Natural killer cell (primary cell): Measurements from ENCODE around the gene PPM1L. TPM values are rescaled to one million over a fixed set of nuclear protein-coding genes. Genes with fewer than 3 reads are reported as not detected.

ENCODE experiments used
- ATAC-seq, 3 donors: fragments of 150-1000 bp in 2 of 3; fragments of 200-7000 bp in 1 of 3; cut with Tn5 transposase; 1 replicate in 1 of 3; 2 replicates in 2 of 3; pipeline ENCODE4 v1.10.0; 2021; ENCODE audit warnings: mild to moderate bottlenecking in 2 of 3, moderate library complexity in 2 of 3
- DNase-seq, 2 donors: peaks; one replicate each; pipeline versions ENCODE4 v3.0.0 to v3.0.0-alpha.2; 2013 to 2021; ENCODE audit warnings: mixed read lengths in 1 of 2
- H3K27ac ChIP-seq: one replicate; pipeline ENCODE4 v1.5.1; 2013; ENCODE audit warnings: mild to moderate bottlenecking, low read length
- H3K27me3 ChIP-seq: one replicate; pipeline ENCODE4 v1.6.1; 2013; ENCODE audit warnings: low read length; ENCODE audit not compliant: control insufficient read depth, insufficient read depth
- H3K36me3 ChIP-seq: one replicate; pipeline ENCODE4 v1.6.1; 2013; ENCODE audit warnings: low read length; ENCODE audit not compliant: control insufficient read depth, insufficient read depth
- H3K4me1 ChIP-seq: one replicate; pipeline ENCODE4 v1.6.1; 2013; ENCODE audit warnings: low read length; ENCODE audit not compliant: control insufficient read depth, insufficient read depth
- H3K4me3 ChIP-seq: one replicate; pipeline ENCODE4 v1.5.1; 2013; ENCODE audit warnings: low read length
- H3K9me3 ChIP-seq: one replicate; pipeline ENCODE4 v1.6.1; 2013; ENCODE audit warnings: low read length; ENCODE audit not compliant: control insufficient read depth, insufficient read depth
- H3K27ac Mint-ChIP-seq, 2 donors: one replicate each; pipeline ENCODE4 v1.8.0; 2022; ENCODE audit warnings: mild to moderate bottlenecking in 2 of 2, mixed read lengths in 2 of 2, moderate library complexity in 1 of 2
- H3K27me3 Mint-ChIP-seq, 2 donors: one replicate each; pipeline ENCODE4 v1.8.0; 2022; ENCODE audit warnings: low read depth in 2 of 2, mixed read lengths in 2 of 2
- H3K36me3 Mint-ChIP-seq: one replicate; pipeline ENCODE4 v1.8.0; 2022; ENCODE audit warnings: mixed read lengths
- H3K4me1 Mint-ChIP-seq, 2 donors: one replicate each; pipeline ENCODE4 v1.8.0; 2022; ENCODE audit warnings: mixed read lengths in 2 of 2
- H3K4me3 Mint-ChIP-seq: one replicate; pipeline ENCODE4 v1.8.0; 2022; ENCODE audit warnings: mild to moderate bottlenecking, moderate library complexity, mixed read lengths
- H3K9me3 Mint-ChIP-seq, 2 donors: one replicate each; pipeline ENCODE4 v1.8.0; 2022; ENCODE audit warnings: mixed read lengths in 2 of 2
- WGBS: methylation state at CpG from one replicate; pipeline ENCODE4 v1.1.7; 2013; ENCODE audit warnings: missing lambda C conversion rate; ENCODE audit not compliant: insufficient coverage; 5-methylcytosine and 5-hydroxymethylcytosine counted together
- intact Hi-C: fragments of 100-400 bp; cut with micrococcal nuclease; formaldehyde crosslinking; loops from one replicate; pipeline ENCODE4 v1.14.2; 2022
- total RNA-seq, 4 donors: library from RNA; stranded (reverse); fragments of 120-200 nt in 1 of 4; gene quantifications; one replicate each; pipeline versions ENCODE4 v1.2.3 to v1.2.4, GENCODE V29; 2013 to 2022
- TF ChIP-seq, protein P1 (sequence below): fragments of 200-600 bp; IDR thresholded peaks from one replicate; pipeline ENCODE4 v1.8.0; 2022; ENCODE audit warnings: antibody characterized with exemption

The PPM1L gene
- total RNA-seq, 3 donors from 2014 or later (not counting 1 experiment from before 2014, with no cell fraction given): 52.6 to 73.2 (median 52.9) TPM

- Histone ChIP-seq H3K4me3 (no peak overlapping the region), H3K27ac (no peak overlapping the region), H3K27me3 (no peaks in the 10 kb centered on the region), H3K9me3 (no peaks in the 10 kb centered on the region), H3K36me3 (no peaks in the 10 kb centered on the region), H3K4me1 (peaks cover 6% of the 10 kb centered on the region)
- DNase-seq: no peak
- H3K4me3 Mint-ChIP-seq: no peak overlapping the region
- H3K27me3 Mint-ChIP-seq: no peaks in the 10 kb centered on the region
- no peak overlapping the region for H3K27ac Mint-ChIP-seq
- intact Hi-C loops: loop anchor here (5.0 to 10.0 kb wide), 4 partner anchors 187 to 478 kb away; partner anchors contain the start of gene PPM1L
- no peak for ATAC-seq
- peaks cover 16 to 23% of the 10 kb centered on the region in 2 donors for H3K4me1 Mint-ChIP-seq
- H3K36me3 Mint-ChIP-seq: no peaks in the 10 kb centered on the region
- no peaks in the 10 kb centered on the region for H3K9me3 Mint-ChIP-seq
- WGBS: no CpG with 5 or more reads among the region's 1 CpG
- TF ChIP-seq, protein P1, sequence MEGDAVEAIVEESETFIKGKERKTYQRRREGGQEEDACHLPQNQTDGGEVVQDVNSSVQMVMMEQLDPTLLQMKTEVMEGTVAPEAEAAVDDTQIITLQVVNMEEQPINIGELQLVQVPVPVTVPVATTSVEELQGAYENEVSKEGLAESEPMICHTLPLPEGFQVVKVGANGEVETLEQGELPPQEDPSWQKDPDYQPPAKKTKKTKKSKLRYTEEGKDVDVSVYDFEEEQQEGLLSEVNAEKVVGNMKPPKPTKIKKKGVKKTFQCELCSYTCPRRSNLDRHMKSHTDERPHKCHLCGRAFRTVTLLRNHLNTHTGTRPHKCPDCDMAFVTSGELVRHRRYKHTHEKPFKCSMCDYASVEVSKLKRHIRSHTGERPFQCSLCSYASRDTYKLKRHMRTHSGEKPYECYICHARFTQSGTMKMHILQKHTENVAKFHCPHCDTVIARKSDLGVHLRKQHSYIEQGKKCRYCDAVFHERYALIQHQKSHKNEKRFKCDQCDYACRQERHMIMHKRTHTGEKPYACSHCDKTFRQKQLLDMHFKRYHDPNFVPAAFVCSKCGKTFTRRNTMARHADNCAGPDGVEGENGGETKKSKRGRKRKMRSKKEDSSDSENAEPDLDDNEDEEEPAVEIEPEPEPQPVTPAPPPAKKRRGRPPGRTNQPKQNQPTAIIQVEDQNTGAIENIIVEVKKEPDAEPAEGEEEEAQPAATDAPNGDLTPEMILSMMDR: no peak
Observed at GRCh38 chr3:160943996-160944395, 188.0 kb downstream of the PPM1L start.

GRCh38 chr3:160945336-160945735 lies 189.3 kb downstream of the PPM1L start:
- Mint-ChIP-seq H3K4me1 (peaks cover 28 to 32% of the 10 kb centered on the region in 2 donors), H3K9me3 (no peaks in the 10 kb centered on the region), H3K36me3 (no peaks in the 10 kb centered on the region), H3K4me3 (no peak overlapping the region), H3K27me3 (no peaks in the 10 kb centered on the region), H3K27ac (no peak overlapping the region)
- Histone ChIP-seq H3K27me3 (no peaks in the 10 kb centered on the region), H3K4me1 (peaks cover 9% of the 10 kb centered on the region), H3K4me3 (no peak overlapping the region), H3K36me3 (no peaks in the 10 kb centered on the region), H3K9me3 (no peaks in the 10 kb centered on the region), H3K27ac (no peak overlapping the region)
- TF ChIP-seq, protein P1: no peak
- 98% methylated on average over 2 of the region's 2 CpGs for WGBS
- DNase-seq: no peak
- ATAC-seq: no peak
- intact Hi-C loops: loop anchor here (10.0 kb wide), 1 partner anchor 339 kb away; no protein-coding TSS in a partner anchor

- Mint-ChIP-seq H3K4me3 (no peak overlapping the region), H3K9me3 (no peaks in the 10 kb centered on the region), H3K27me3 (no peaks in the 10 kb centered on the region), H3K36me3 (no peaks in the 10 kb centered on the region), H3K4me1 (peaks cover 23 to 32% of the 10 kb centered on the region in 2 donors), H3K27ac (no peak overlapping the region)
- no peak for DNase-seq
- Histone ChIP-seq H3K36me3 (no peaks in the 10 kb centered on the region), H3K27me3 (no peaks in the 10 kb centered on the region), H3K27ac (no peak overlapping the region), H3K4me3 (no peak overlapping the region), H3K4me1 (peaks cover 9% of the 10 kb centered on the region), H3K9me3 (no peaks in the 10 kb centered on the region)
- intact Hi-C loops: loop anchor here (10.0 kb wide), 1 partner anchor 337 kb away; no protein-coding TSS in a partner anchor
- 71% methylated on average over 3 of the region's 3 CpGs for WGBS
- no peak for ATAC-seq
- TF ChIP-seq, protein P1: no peak
Observed at GRCh38 chr3:160948273-160948672, 192.2 kb downstream of the PPM1L start.

DNA sequence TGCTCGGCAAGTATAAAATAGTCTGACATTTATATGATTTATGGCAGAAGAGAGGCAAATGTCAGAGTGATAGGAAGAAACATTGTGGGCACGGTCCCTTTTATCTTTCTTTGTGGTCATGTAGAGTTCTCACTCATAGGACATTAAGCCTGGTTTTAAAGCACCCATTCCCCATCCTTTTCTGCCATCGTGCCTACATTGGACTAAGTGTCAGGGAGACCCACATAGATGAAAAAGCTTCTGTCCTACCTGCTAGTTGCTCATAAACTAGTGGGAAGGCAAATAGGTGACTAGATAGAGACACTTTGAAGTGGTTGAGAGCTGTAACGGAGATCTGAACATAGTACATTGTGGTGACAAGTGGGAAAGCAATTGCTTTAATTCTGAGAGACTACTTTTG lies 193.4 kb downstream of the PPM1L start:
- DNase-seq: peak in 1 of 2 donors; percentile 28
- H3K4me3 Mint-ChIP-seq: no peak overlapping the region

More for the DNA sequence above, 193.4 kb downstream of the PPM1L start:
- H3K4me3 ChIP-seq: no peak overlapping the region
- no peak overlapping the region for H3K27ac ChIP-seq
- H3K4me1 ChIP-seq: peaks cover 9% of the 10 kb centered on the region
- Mint-ChIP-seq H3K36me3 (no peaks in the 10 kb centered on the region), H3K27ac (peak overlapping the region in 1 of 2 donors; percentile 33), H3K4me1 (peaks cover 23 to 32% of the 10 kb centered on the region in 2 donors), H3K27me3 (no peaks in the 10 kb centered on the region), H3K9me3 (no peaks in the 10 kb centered on the region)
- no peaks in the 10 kb centered on the region for H3K36me3 ChIP-seq
- TF ChIP-seq, protein P1: no peak
- intact Hi-C loops: loop anchor here (10.0 kb wide), 1 partner anchor 335 kb away; no protein-coding TSS in a partner anchor
- no peaks in the 10 kb centered on the region for H3K27me3 ChIP-seq
- peak in 1 of 3 donors; percentile 28 for ATAC-seq
- 8% methylated on average over 4 of the region's 4 CpGs for WGBS
- H3K9me3 ChIP-seq: no peaks in the 10 kb centered on the region
